ENCODE data around the gene COL6A3.

The COL6A3 gene

GRCh38 chr2:237330541-237330940 is 83.4 kb downstream of the COL6A3 start:
- Histone ChIP-seq H3K9me3 (ENCODE audit: insufficient read depth, low read depth, low read length) (no peaks in the 10 kb centered on the region), H3K4me1 (ENCODE audit: insufficient read depth, low read length, poor library complexity, severe bottlenecking) (no peaks in the 10 kb centered on the region), H3K4me3 (ENCODE audit: low read length, poor library complexity, severe bottlenecking) (no peak overlapping the region), H3F3A (ENCODE audit: low read depth) (no peaks in the 10 kb centered on the region), H3K27me3 (ENCODE audit: insufficient read depth, low read length, poor library complexity, severe bottlenecking) (no peaks in the 10 kb centered on the region), H3K79me2 (ENCODE audit: insufficient read depth, low read length) (no peaks in the 10 kb centered on the region), H4K20me1 (ENCODE audit: insufficient read depth, low read length, poor library complexity, severe bottlenecking) (no peaks in the 10 kb centered on the region), H3K9me2 (replicated peaks; ENCODE audit: low read depth, low read length) (no peaks in the 10 kb centered on the region), H2AFZ (ENCODE audit: low read length) (no peak overlapping the region), H3K36me3 (ENCODE audit: insufficient read depth, low read length) (no peaks in the 10 kb centered on the region), H3K4me2 (ENCODE audit: low read depth, low read length, poor library complexity, severe bottlenecking) (no peak overlapping the region), H3K9ac (ENCODE audit: low read depth, low read length, poor library complexity, severe bottlenecking) (no peak overlapping the region)
- TF ChIP-seq EZH2phosphoT487 (IDR thresholded peaks at IDR 0.05; ENCODE audit: borderline replicate concordance) (no peak), CTCF (conservative IDR thresholded peaks at IDR 0.05; ENCODE audit: low read length) (no peak)

GRCh38 chr2:237327175-237327950 is 86.6 kb downstream of the COL6A3 start:
- TF ChIP-seq CTCF (conservative IDR thresholded peaks at IDR 0.05; ENCODE audit: low read length) (no peak), EZH2phosphoT487 (IDR thresholded peaks at IDR 0.05; ENCODE audit: borderline replicate concordance) (no peak)
- no peak overlapping the region for H3K9ac ChIP-seq (ENCODE audit: low read depth, low read length, poor library complexity, severe bottlenecking)
- no peak overlapping the region for H3K4me2 ChIP-seq (ENCODE audit: low read depth, low read length, poor library complexity, severe bottlenecking)
- no peak overlapping the region for H2AFZ ChIP-seq (ENCODE audit: low read length)
- no peaks in the 10 kb centered on the region for H3K9me2 ChIP-seq (replicated peaks; ENCODE audit: low read depth, low read length)
- H3K4me1 ChIP-seq (ENCODE audit: insufficient read depth, low read length, poor library complexity, severe bottlenecking) = no peaks in the 10 kb centered on the region
- no peaks in the 10 kb centered on the region for H4K20me1 ChIP-seq (ENCODE audit: insufficient read depth, low read length, poor library complexity, severe bottlenecking)
- no peaks in the 10 kb centered on the region for H3K79me2 ChIP-seq (ENCODE audit: insufficient read depth, low read length)
- no peaks in the 10 kb centered on the region for H3K27me3 ChIP-seq (ENCODE audit: insufficient read depth, low read length, poor library complexity, severe bottlenecking)
- H3F3A ChIP-seq (ENCODE audit: low read depth) = no peaks in the 10 kb centered on the region
- H3K4me3 ChIP-seq (ENCODE audit: low read length, poor library complexity, severe bottlenecking) = no peak overlapping the region
- H3K9me3 ChIP-seq (ENCODE audit: insufficient read depth, low read depth, low read length) = no peaks in the 10 kb centered on the region
- no peaks in the 10 kb centered on the region for H3K36me3 ChIP-seq (ENCODE audit: insufficient read depth, low read length)

GRCh38 chr2:237326266-237327171 is 87.4 kb downstream of the COL6A3 start:
- no peak overlapping the region for H3K4me3 ChIP-seq (ENCODE audit: low read length, poor library complexity, severe bottlenecking)
- H3K36me3 ChIP-seq (ENCODE audit: insufficient read depth, low read length) = no peaks in the 10 kb centered on the region
- H3K79me2 ChIP-seq (ENCODE audit: insufficient read depth, low read length) = no peaks in the 10 kb centered on the region
- no peaks in the 10 kb centered on the region for H3K4me1 ChIP-seq (ENCODE audit: insufficient read depth, low read length, poor library complexity, severe bottlenecking)
- no peaks in the 10 kb centered on the region for H3K27me3 ChIP-seq (ENCODE audit: insufficient read depth, low read length, poor library complexity, severe bottlenecking)
- H3K9me2 ChIP-seq (replicated peaks; ENCODE audit: low read depth, low read length) = no peaks in the 10 kb centered on the region
- no peak overlapping the region for H3K4me2 ChIP-seq (ENCODE audit: low read depth, low read length, poor library complexity, severe bottlenecking)
- H4K20me1 ChIP-seq (ENCODE audit: insufficient read depth, low read length, poor library complexity, severe bottlenecking) = no peaks in the 10 kb centered on the region
- H3K9me3 ChIP-seq (ENCODE audit: insufficient read depth, low read depth, low read length) = no peaks in the 10 kb centered on the region
- H3F3A ChIP-seq (ENCODE audit: low read depth) = no peaks in the 10 kb centered on the region
- no peak overlapping the region for H2AFZ ChIP-seq (ENCODE audit: low read length)
- TF ChIP-seq CTCF (conservative IDR thresholded peaks at IDR 0.05; ENCODE audit: low read length) = no peak
- no peak for TF ChIP-seq EZH2phosphoT487 (IDR thresholded peaks at IDR 0.05; ENCODE audit: borderline replicate concordance)
- H3K9ac ChIP-seq (ENCODE audit: low read depth, low read length, poor library complexity, severe bottlenecking) = no peak overlapping the region

Data from Loucy (cell line).